Neural crest cell (in vitro differentiated cells): ENCODE measurements around the gene AGPAT4. TPM values are rescaled to one million over a fixed set of nuclear protein-coding genes. Genes with fewer than 3 reads are reported as not detected.

ENCODE experiments used
- DNase-seq: peaks from one replicate; pipeline ENCODE4 v3.0.0; 2021; ENCODE audit warnings: low read depth, mixed read lengths, low spot score
- H3K27ac Mint-ChIP-seq: one replicate; pipeline ENCODE4 v1.8.0; 2021; ENCODE audit warnings: mild to moderate bottlenecking, mixed read lengths; ENCODE audit not compliant: unreplicated experiment
- H3K27me3 Mint-ChIP-seq: 2 replicates; pipeline ENCODE4 v1.8.0; 2021; ENCODE audit warnings: low read depth, mild to moderate bottlenecking, mixed read lengths
- H3K36me3 Mint-ChIP-seq: 2 replicates; pipeline ENCODE4 v1.8.0; 2021; ENCODE audit warnings: low read depth, mild to moderate bottlenecking, mixed read lengths
- H3K4me1 Mint-ChIP-seq: 2 replicates; pipeline ENCODE4 v1.8.0; 2021; ENCODE audit warnings: mixed read lengths
- H3K4me3 Mint-ChIP-seq: one replicate; pipeline ENCODE4 v1.8.0; 2021; ENCODE audit warnings: mild to moderate bottlenecking, mixed read lengths
- H3K9me3 Mint-ChIP-seq: 2 replicates; pipeline ENCODE4 v1.8.0; 2021; ENCODE audit warnings: mixed read lengths
- total RNA-seq: library from RNA; stranded (reverse); gene quantifications from 2 replicates; pipeline ENCODE4 v1.2.1, GENCODE V29; 2021
- TF ChIP-seq, protein P1 (sequence below): fragments of 200-600 bp; sonication (generic); conservative IDR thresholded peaks from 2 replicates; pipeline ENCODE4 v1.5.0; 2021; ENCODE audit warnings: antibody characterized with exemption, mild to moderate bottlenecking

The AGPAT4 gene
- total RNA-seq, 1 donor from 2014 or later = 37.6 TPM

DNA sequence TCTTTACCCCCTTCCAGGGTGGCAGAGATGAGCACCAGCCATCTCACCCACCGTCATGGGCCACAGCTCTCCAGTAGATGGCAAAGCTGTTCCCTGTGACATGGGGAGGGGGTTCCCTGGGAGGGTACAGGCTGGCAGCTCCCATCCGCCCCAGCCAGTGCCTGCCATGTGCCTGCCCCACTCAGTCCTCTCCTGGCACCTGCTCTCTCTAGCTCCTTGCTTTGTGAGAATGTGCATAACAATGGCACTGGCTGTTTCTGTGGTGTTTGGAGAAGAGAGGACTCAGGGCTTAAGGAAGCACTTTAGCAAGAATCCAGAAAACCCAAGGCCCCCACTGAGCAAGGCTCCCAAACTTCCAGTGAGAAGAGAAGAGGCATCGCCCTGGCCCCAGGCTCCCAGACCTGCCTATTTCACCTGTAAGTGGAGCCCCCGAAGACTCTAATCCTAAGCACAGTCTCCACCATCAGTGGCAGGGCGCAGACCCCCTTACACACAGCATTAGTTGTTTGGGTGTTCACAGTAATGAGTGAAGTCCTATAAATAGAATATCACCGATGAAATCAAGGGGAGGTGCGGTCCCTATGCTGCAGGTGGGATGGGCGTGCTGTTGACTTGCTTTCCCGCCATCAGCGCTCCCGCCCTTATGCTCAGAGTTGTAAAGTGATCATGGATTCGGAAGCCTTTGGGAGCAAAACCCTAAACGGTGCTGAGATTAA is 110.2 kb downstream of the AGPAT4 start:
- H3K27me3 Mint-ChIP-seq = no peaks in the 10 kb centered on the region
- peaks cover 16% of the 10 kb centered on the region for H3K36me3 Mint-ChIP-seq
- DNase-seq = no peak
- H3K9me3 Mint-ChIP-seq = no peaks in the 10 kb centered on the region
- no peak overlapping the region for H3K4me3 Mint-ChIP-seq
- no peak overlapping the region for H3K27ac Mint-ChIP-seq
- TF ChIP-seq, protein P1, sequence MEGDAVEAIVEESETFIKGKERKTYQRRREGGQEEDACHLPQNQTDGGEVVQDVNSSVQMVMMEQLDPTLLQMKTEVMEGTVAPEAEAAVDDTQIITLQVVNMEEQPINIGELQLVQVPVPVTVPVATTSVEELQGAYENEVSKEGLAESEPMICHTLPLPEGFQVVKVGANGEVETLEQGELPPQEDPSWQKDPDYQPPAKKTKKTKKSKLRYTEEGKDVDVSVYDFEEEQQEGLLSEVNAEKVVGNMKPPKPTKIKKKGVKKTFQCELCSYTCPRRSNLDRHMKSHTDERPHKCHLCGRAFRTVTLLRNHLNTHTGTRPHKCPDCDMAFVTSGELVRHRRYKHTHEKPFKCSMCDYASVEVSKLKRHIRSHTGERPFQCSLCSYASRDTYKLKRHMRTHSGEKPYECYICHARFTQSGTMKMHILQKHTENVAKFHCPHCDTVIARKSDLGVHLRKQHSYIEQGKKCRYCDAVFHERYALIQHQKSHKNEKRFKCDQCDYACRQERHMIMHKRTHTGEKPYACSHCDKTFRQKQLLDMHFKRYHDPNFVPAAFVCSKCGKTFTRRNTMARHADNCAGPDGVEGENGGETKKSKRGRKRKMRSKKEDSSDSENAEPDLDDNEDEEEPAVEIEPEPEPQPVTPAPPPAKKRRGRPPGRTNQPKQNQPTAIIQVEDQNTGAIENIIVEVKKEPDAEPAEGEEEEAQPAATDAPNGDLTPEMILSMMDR = no peak
- peaks cover 16% of the 10 kb centered on the region for H3K4me1 Mint-ChIP-seq

DNA sequence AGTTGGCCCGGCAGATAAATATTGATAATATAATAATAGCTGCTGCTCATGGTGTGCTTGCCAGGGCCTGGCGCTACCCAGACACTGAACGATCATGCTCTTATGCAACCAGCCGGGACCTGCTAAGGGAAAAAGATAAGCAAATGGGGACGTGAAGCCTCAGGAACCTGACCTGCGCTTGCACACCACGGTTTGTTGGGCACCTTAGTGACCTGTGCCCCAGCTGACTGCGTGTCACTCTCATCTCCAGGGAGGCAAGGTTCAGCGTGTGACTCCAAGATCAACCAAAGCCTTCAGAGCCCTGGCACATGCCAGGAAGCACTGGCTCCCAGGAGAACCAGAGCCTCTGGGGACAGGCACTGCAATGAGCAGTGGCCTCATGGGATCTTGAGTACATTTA is 111.1 kb downstream of the AGPAT4 start:
- Mint-ChIP-seq H3K27me3 (no peaks in the 10 kb centered on the region), H3K4me3 (no peak overlapping the region), H3K36me3 (peaks cover 19% of the 10 kb centered on the region), H3K4me1 (peaks cover 10% of the 10 kb centered on the region), H3K9me3 (no peaks in the 10 kb centered on the region), H3K27ac (no peak overlapping the region)
- TF ChIP-seq, protein P1 = no peak
- no peak for DNase-seq

DNA sequence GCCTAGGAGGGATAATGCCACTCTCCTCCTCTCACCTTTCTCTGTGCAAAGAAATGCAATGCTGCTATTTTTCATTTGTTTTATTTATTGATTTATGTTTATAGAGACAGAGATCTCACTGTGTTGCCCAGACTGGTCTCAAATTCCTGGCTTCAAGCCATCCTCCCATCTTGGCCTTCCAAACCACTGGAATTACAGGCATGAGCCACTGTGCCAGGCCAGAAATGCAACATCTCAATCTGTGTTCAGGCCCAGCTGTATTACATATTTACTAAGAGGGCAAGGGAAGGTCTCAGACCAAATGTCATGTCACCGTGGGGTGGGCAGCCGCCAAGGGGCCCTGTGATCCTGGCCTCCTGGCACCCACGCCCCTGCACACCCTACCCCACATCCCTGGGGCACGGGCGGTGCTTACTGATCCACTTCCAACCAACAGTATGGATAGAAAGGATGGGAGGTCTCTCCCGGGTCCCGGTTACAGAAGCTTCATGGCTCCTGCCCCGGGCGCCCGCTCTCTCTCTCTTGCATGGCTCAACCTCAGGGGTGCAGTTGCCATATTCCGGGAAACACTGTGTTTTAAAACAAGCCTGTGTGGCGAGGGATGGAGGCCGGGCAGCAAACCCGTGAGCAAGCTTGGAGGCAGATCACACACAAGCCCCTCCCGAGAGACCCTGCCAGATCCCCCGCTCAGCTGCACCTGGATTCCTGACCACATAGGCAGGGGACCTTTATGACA is 111.8 kb downstream of the AGPAT4 start:
- no peaks in the 10 kb centered on the region for H3K27me3 Mint-ChIP-seq

DNA sequence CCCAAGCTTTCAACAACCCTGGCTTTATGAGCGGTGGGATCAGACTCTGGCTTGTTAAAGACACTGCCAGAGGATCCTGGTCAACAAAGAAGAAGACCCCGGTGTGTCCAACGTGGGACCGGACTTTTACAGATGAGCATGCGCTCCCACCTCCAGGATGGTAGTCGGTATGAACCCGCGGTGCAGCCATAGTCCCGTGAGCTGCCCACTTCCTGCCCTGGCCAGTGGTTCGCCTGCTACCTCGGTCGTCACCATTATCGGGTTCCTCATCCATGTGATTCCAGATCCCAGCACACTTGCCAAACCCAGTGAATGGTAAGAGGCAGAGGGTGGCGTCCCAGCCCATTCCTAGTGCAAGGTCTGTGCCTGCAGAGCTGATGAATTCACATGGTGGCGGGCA is 112.7 kb downstream of the AGPAT4 start:
- Mint-ChIP-seq H3K9me3 (no peaks in the 10 kb centered on the region), H3K4me3 (no peak overlapping the region), H3K36me3 (peaks cover 27% of the 10 kb centered on the region), H3K27me3 (no peaks in the 10 kb centered on the region), H3K27ac (no peak overlapping the region), H3K4me1 (peaks cover 8% of the 10 kb centered on the region)
- DNase-seq = no peak
- TF ChIP-seq, protein P1 = no peak

More for the DNA sequence above, 111.8 kb downstream of the AGPAT4 start:
- Mint-ChIP-seq H3K4me1 (peaks cover 8% of the 10 kb centered on the region), H3K9me3 (no peaks in the 10 kb centered on the region), H3K4me3 (no peak overlapping the region), H3K27ac (peak overlapping the region; percentile 35), H3K36me3 (peaks cover 22% of the 10 kb centered on the region)
- DNase-seq = no peak
- TF ChIP-seq, protein P1 = no peak

DNA sequence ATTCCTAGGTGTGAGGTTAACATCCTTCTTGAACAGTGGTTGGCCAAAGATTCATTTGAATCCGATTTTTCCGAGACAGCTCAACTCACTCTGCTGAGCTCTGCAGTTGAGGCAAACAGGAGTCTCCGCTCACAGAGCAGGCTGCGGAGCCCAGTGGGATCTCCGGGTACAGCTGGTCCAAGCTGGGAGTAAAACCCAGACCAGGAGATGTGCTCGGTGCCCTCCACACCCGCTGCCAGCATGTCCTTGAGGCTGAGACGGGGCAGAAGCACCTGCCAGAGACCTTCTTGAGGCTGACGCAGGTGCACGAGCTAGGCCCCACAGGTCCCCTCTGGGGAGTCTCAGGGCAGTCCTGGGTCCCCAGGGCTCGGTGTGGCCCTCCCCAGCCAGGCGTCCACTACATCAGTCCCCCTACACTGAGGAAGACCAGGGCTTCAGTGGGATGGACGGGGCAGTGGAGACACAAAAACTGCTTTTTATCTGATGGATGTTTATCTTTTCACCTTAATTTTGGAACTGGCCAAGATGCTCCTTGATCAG is 119.0 kb downstream of the AGPAT4 start:
- Mint-ChIP-seq H3K4me3 (no peak overlapping the region), H3K36me3 (peaks cover 26% of the 10 kb centered on the region), H3K27me3 (no peaks in the 10 kb centered on the region), H3K9me3 (no peaks in the 10 kb centered on the region), H3K4me1 (peaks cover 3% of the 10 kb centered on the region), H3K27ac (no peak overlapping the region)
- TF ChIP-seq, protein P1 = no peak
- DNase-seq = no peak
